Body of pancreas (tissue), 4 donors: Measurements from ENCODE around the gene AGAP3. TPM values are rescaled to one million over a fixed set of nuclear protein-coding genes. Genes with fewer than 3 reads are reported as not detected.

Experiments used
- ATAC-seq: fragments of 150-250 bp; one replicate; pipeline ENCODE4 v1.9.1; 2016
- DNase-seq, 4 donors: peaks; one replicate each; pipeline ENCODE4 v3.0.0-alpha.2; 2019
- H3K27ac ChIP-seq, 4 donors: fragments of 200-600 bp; sonication (generic); 1 replicate in 3 of 4; 2 replicates in 1 of 4; pipeline versions ENCODE4 v1.5.1 to v1.6.1; 2016 to 2019; ENCODE audit warnings: mild to moderate bottlenecking in 1 of 4, mixed read lengths in 1 of 4, moderate library complexity in 1 of 4
- H3K27me3 ChIP-seq, 2 donors: fragments of 200-600 bp; sonication (generic); one replicate each; pipeline ENCODE4 v1.6.0; 2016; ENCODE audit warnings: mild to moderate bottlenecking in 1 of 2
- H3K36me3 ChIP-seq, 2 donors: fragments of 200-600 bp; sonication (generic); replicated peaks in 1 of 2; 2 replicates each; pipeline ENCODE4 v1.5.1; 2016; ENCODE audit warnings: low read depth in 2 of 2; ENCODE audit not compliant: insufficient read depth in 1 of 2
- H3K4me1 ChIP-seq: fragments of 200-600 bp; sonication (generic); one replicate; pipeline ENCODE4 v1.6.0; 2016
- H3K4me3 ChIP-seq, 2 donors: fragments of 200-600 bp; sonication (generic); 1 replicate in 1 of 2; 2 replicates in 1 of 2; pipeline ENCODE4 v1.5.1; 2016 to 2019
- H3K9me3 ChIP-seq, 3 donors: fragments of 200-600 bp; sonication (generic); 1 replicate in 2 of 3; 2 replicates in 1 of 3; pipeline ENCODE4 v1.5.1; 2016
- POLR2A ChIP-seq, 3 donors: fragments of 450-650 bp; IDR thresholded peaks; one replicate each; pipeline ENCODE4 v1.6.1; 2016; ENCODE audit warnings: antibody characterized with exemption in 3 of 3, mild to moderate bottlenecking in 2 of 3
- WGBS, 2 donors: methylation state at CpG; one replicate each; pipeline ENCODE4 v1.1.5; 2017; 5-methylcytosine and 5-hydroxymethylcytosine counted together
- intact Hi-C: fragments of 100-400 bp; cut with DNase I; formaldehyde crosslinking; loops from one replicate; pipeline ENCODE4 v1.15.1; 2023
- total RNA-seq, 2 donors: library from RNA; depleted of rRNA; stranded (reverse); fragments of >200 nt; gene quantifications; one replicate each; pipeline ENCODE4 v1.1.0, GENCODE V29; 2016
- TF ChIP-seq, protein P1 (sequence below), 7 experiments: fragments of 450-650 bp in 4 of 7; fragments of 200-600 bp in 3 of 7; sonication (generic) in 3 of 7; IDR thresholded peaks; one replicate each; pipeline ENCODE4 v1.5.1; 2016 to 2019; ENCODE audit warnings: antibody characterized with exemption in 7 of 7

AGAP3 gene
- total RNA-seq, 2 donors from 2014 or later = 45.4 to 104 TPM

DNA sequence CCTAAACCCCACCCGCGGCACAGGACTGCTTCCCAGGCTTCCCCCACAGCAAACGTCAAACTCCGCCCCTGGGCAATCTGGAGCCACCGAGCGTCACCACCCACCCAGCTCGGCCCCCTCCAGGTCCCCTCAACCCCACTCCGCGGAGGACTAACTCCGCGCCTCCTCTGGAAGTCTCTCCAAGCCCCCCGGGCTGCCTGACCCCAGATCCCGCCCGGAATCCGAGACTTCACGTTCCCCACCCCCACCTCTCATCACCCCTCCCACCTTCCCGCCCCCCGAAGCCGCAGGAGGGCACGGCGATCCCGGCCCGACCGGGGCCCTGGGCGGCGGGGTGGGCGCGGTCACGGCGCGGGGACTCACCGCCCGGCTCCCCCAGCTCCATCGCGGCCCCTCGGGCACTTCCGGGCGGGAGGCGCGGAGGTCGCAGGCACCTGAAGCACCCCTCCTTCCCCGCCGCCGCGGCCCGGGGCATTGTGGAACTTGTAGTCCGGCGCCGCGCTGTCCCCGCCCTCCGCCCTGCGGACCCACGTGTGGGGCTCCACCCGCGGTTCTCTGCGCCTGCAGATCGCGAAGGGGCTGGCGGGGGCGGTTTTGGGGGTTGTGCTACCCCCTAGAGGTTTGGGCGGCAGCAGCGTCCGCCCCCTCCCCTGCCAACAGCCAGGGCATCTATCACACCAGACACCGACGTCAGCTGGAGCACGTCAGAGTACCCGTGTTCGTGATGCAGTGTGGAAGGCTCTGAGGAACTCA lies 3.0 kb upstream of the AGAP3 start, which contains the start of gene TMUB1:
TMUB1 (minus strand) TSS at position 423 of the 753 bp plus-strand sequence. CDS start 930 bp downstream, outside the sequence.
- no peaks in the 10 kb centered on the region for H3K27me3 ChIP-seq
- peak within 1 kb of the TSS; percentile 82 to 87 for H3K4me3 ChIP-seq
- peak; percentile 12 for ATAC-seq
- H3K9me3 ChIP-seq = no peaks in the 10 kb centered on the region
- 1 to 3% methylated on average over 21 to 67 of the region's 69 CpGs for WGBS, 2 donors
- intact Hi-C loops = no loop called here
- no peaks in the 10 kb centered on the region for H3K36me3 ChIP-seq
- H3K4me1 ChIP-seq = peaks cover 73% of the 10 kb centered on the region
- peak; percentile 77 to 80 (median 78) for DNase-seq
- TF ChIP-seq, protein P1, sequence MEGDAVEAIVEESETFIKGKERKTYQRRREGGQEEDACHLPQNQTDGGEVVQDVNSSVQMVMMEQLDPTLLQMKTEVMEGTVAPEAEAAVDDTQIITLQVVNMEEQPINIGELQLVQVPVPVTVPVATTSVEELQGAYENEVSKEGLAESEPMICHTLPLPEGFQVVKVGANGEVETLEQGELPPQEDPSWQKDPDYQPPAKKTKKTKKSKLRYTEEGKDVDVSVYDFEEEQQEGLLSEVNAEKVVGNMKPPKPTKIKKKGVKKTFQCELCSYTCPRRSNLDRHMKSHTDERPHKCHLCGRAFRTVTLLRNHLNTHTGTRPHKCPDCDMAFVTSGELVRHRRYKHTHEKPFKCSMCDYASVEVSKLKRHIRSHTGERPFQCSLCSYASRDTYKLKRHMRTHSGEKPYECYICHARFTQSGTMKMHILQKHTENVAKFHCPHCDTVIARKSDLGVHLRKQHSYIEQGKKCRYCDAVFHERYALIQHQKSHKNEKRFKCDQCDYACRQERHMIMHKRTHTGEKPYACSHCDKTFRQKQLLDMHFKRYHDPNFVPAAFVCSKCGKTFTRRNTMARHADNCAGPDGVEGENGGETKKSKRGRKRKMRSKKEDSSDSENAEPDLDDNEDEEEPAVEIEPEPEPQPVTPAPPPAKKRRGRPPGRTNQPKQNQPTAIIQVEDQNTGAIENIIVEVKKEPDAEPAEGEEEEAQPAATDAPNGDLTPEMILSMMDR (IDR thresholded peaks at IDR 0.05) = no peak
- TF ChIP-seq POLR2A (IDR thresholded peaks at IDR 0.05) = peak in 2 of 3 donors; percentile 25 to 54
- peak within 1 kb of the TSS; percentile 76 to 92 (median 90) for H3K27ac ChIP-seq

DNA sequence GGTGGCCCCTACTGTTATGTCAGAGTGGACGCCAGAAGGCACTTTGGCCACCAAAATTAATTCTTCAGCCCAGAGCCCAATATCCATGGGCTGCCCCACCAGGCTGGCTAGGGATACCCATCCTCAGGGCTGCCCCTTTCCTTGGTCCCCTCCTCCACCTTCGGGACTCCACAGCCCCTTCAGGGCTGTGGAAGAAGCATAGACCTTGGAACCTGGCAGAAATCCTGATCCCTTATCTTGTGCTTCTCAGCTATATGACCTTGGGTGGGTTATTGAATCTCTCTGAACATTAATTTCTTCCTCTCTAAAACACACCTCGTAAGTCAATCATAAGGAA lies 2.5 kb upstream of the AGAP3 start:
- no peak for TF ChIP-seq POLR2A (IDR thresholded peaks at IDR 0.05)
- TF ChIP-seq, protein P1 (IDR thresholded peaks at IDR 0.05) = no peak

GRCh38 chr7:151085329-151085690 lies 965 bp upstream of the AGAP3 start:
- 24 to 31% methylated on average over 5 of the region's 5 CpGs for WGBS, 2 donors

More for the DNA sequence above, 2.5 kb upstream of the AGAP3 start:
- peaks cover 73% of the 10 kb centered on the region for H3K4me1 ChIP-seq
- no peak for DNase-seq
- H3K36me3 ChIP-seq = no peaks in the 10 kb centered on the region
- H3K9me3 ChIP-seq = no peaks in the 10 kb centered on the region
- H3K27me3 ChIP-seq = no peaks in the 10 kb centered on the region
- peak overlapping the region in 3 of 4 donors; percentile 89 to 92 (median 90) for H3K27ac ChIP-seq
- no peak for ATAC-seq
- WGBS, 2 donors = 4 to 10% methylated on average over 2 to 3 of the region's 3 CpGs
- intact Hi-C loops = no loop called here
- H3K4me3 ChIP-seq = peak overlapping the region; percentile 82 to 87

GRCh38 chr7:151086802-151087244 lies 548 bp downstream of the AGAP3 start:
- Histone ChIP-seq H3K4me3 (peak overlapping the region; percentile 83 to 84), H3K9me3 (no peaks in the 10 kb centered on the region), H3K4me1 (peaks cover 79% of the 10 kb centered on the region), H3K27me3 (no peaks in the 10 kb centered on the region), H3K36me3 (no peaks in the 10 kb centered on the region), H3K27ac (peak overlapping the region; percentile 84 to 89 (median 88))
- no peak for TF ChIP-seq POLR2A (IDR thresholded peaks at IDR 0.05)
- TF ChIP-seq, protein P1 (IDR thresholded peaks at IDR 0.05) = no peak
- DNase-seq (peak in 2 of 4 donors; percentile 49 to 55), ATAC-seq (peak; percentile 3)
- intact Hi-C loops = no loop called here
- WGBS, 2 donors = 0 to 1% methylated on average over 5 to 52 of the region's 56 CpGs

More at GRCh38 chr7:151085329-151085690, 965 bp upstream of the AGAP3 start:
- H3K4me1 ChIP-seq = peaks cover 75% of the 10 kb centered on the region
- intact Hi-C loops = no loop called here
- DNase-seq = peak in 3 of 4 donors; percentile 48 to 66 (median 62)
- H3K27ac ChIP-seq = peak overlapping the region; percentile 80 to 92 (median 85)
- H3K9me3 ChIP-seq = no peaks in the 10 kb centered on the region
- TF ChIP-seq, protein P1 (IDR thresholded peaks at IDR 0.05) = no peak
- TF ChIP-seq POLR2A (IDR thresholded peaks at IDR 0.05) = no peak
- ATAC-seq = no peak
- no peaks in the 10 kb centered on the region for H3K27me3 ChIP-seq
- H3K4me3 ChIP-seq = no peak overlapping the region
- H3K36me3 ChIP-seq = no peaks in the 10 kb centered on the region
